ENCODE data around the gene RNU5B-1. TPM values are rescaled to one million over a fixed set of nuclear protein-coding genes. Genes with fewer than 3 reads are reported as not detected.

The RNU5B-1 gene
- total and polyA plus RNA-seq, 9 of the 15 experiments (the other 6 are each of a cell fraction or from before 2014, with no cell fraction given), result 14.2 TPM; not detected in 8

- TF ChIP-seq CLOCK (CRISPR knock-in tag; IDR thresholded peaks at IDR 0.05; ENCODE audit: borderline replicate concordance) (no peak), HNRNPUL1 (IDR thresholded peaks at IDR 0.05; ENCODE audit: low read length) (no peak)
These were observed 29.4 kb downstream of the RNU5B-1 start (continued) for GRCh38 chr15:65333856-65334255.

- Histone ChIP-seq H3K36me3 (ENCODE audit: control insufficient read depth, insufficient read depth, low read length) (no peaks in the 10 kb centered on the region), H3K79me2 (ENCODE audit: control insufficient read depth, insufficient read depth, low read length) (no peaks in the 10 kb centered on the region), H3K4me1 (replicated peaks in 1 of 2; ENCODE audit: control insufficient read depth in 2 of 2, insufficient read depth in 2 of 2, low read length in 2 of 2) (peaks cover 3 to 27% of the 10 kb centered on the region in 2 experiments), H3K27ac (ENCODE audit: extremely low read depth, low read depth, low read length) (no peak overlapping the region), H3K4me2 (ENCODE audit: insufficient read depth, low read length) (no peak overlapping the region), H3K4me3 (no peak overlapping the region), H3K27me3 (ENCODE audit: control insufficient read depth in 2 of 2, insufficient read depth in 2 of 2, low read length in 2 of 2) (peaks cover 44 to 85% of the 10 kb centered on the region in 2 experiments), H4K20me1 (replicated peaks; ENCODE audit: control insufficient read depth, insufficient read depth, low read length) (peaks cover 9% of the 10 kb centered on the region; the same call in 1 of the 2 replicates), H3K9me3 (replicated peaks; ENCODE audit: control insufficient read depth, insufficient read depth, low read depth, low read length) (no peaks in the 10 kb centered on the region), H3K9me1 (ENCODE audit: control insufficient read depth, insufficient read depth, low read length) (no peaks in the 10 kb centered on the region), H2AFZ (ENCODE audit: low read depth, low read length) (no peak overlapping the region), H3K9ac (ENCODE audit: insufficient read depth in 1 of 2, low read depth in 2 of 2, low read length in 2 of 2) (peak overlapping the region in 1 of 2 experiments; percentile 17; a peak in 1 of 4 replicates)
- DNase-seq (ENCODE audit: extremely low read depth in 1 of 4, low spot score in 3 of 4) (no peak), ATAC-seq (no peak), FAIRE-seq (no peak)
- WGBS (ENCODE audit: insufficient coverage, low coverage, missing lambda C conversion rate), result 4% methylated on average over 15 of the region's 20 CpGs
- intact Hi-C loops (cut with micrococcal nuclease), result no loop called here
- CTCF ChIA-PET (ENCODE audit: low intra/inter-chr PET ratio), result no interaction called here
- in situ Hi-C loops (cut with MboI), result no loop called here
- no TSS peak for BruUV-seq (replicated peaks)
- POLR2A ChIA-PET, result interaction anchor here (1.0 to 6.0 kb wide), 2 partner anchors 13 to 29 kb away, joined by 6 to 35 read pairs; partner anchors contain the start of gene RNU5B-1
- TF ChIP-seq HOMEZ (CRISPR knock-in tag; IDR thresholded peaks at IDR 0.05) (no peak), MEF2A (IDR thresholded peaks at IDR 0.05; ENCODE audit: control insufficient read depth, low read depth, low read length) (no peak), HOXB6 (CRISPR knock-in tag; IDR thresholded peaks at IDR 0.05; ENCODE audit: borderline replicate concordance) (no peak), ZNF217 (CRISPR knock-in tag; IDR thresholded peaks at IDR 0.05) (no peak), ZKSCAN8 (CRISPR knock-in tag; IDR thresholded peaks at IDR 0.05) (no peak), RHOXF2B (CRISPR knock-in tag; conservative IDR thresholded peaks at IDR 0.05) (no peak), PREB (CRISPR knock-in tag; IDR thresholded peaks at IDR 0.05) (no peak), GATAD2A (IDR thresholded peaks at IDR 0.05) (no peak), ZBTB43 (CRISPR knock-in tag; IDR thresholded peaks at IDR 0.05) (no peak), MECOM (CRISPR knock-in tag; IDR thresholded peaks at IDR 0.05) (no peak), RBM34 (IDR thresholded peaks at IDR 0.05; ENCODE audit: borderline replicate concordance, insufficient read depth, low read length) (no peak), MCM7 (IDR thresholded peaks at IDR 0.05) (no peak), GABPA (tag; conservative IDR thresholded peaks at IDR 0.05; ENCODE audit: low read depth) (no peak)
These were observed 30.2 kb downstream of the RNU5B-1 start for GRCh38 chr15:65334586-65335231.

All from K562 (cell line).